HG03175 (cell line): ENCODE results near the gene GSG1L2.

ENCODE experiments used
- ATAC-seq: cut with Tn5 transposase; IDR thresholded peaks from one replicate; pipeline ENCODE4 v1.9.1; 2021; ENCODE audit warnings: mild to moderate bottlenecking, moderate library complexity; ENCODE audit not compliant: unreplicated experiment

GSG1L2 gene

DNA sequence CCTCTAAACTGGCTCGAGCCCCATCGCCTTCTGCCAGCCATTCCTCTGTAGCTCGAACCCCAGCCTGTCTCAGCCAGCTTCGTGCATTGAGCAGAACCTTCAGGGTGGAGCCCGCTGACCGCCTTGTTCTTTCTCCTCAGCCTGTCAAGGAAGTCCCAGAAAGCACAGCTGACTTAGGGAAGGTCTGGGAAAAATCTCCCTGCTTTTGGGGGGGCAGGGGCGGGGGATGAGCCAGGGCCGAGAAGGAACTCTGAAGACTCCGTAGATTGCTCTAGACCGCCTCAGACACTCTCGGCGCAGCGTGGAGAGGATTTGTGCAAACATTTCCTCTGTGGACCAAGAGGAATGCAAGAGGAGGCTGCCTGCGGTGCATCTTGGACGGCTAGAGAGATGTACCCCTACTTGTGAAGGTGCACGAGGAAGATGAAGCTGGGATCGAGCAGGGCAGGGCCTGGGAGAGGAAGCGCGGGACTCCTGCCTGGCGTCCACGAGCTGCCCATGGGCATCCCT, 3.8 kb upstream of the GSG1L2 start, which contains the start of gene GLP2R:
Gene GLP2R, plus strand, starts transcription at position 284 of the 510 bp plus-strand sequence. Its CDS starts 140 bp downstream, at position 424.
- ATAC-seq: no peak

DNA sequence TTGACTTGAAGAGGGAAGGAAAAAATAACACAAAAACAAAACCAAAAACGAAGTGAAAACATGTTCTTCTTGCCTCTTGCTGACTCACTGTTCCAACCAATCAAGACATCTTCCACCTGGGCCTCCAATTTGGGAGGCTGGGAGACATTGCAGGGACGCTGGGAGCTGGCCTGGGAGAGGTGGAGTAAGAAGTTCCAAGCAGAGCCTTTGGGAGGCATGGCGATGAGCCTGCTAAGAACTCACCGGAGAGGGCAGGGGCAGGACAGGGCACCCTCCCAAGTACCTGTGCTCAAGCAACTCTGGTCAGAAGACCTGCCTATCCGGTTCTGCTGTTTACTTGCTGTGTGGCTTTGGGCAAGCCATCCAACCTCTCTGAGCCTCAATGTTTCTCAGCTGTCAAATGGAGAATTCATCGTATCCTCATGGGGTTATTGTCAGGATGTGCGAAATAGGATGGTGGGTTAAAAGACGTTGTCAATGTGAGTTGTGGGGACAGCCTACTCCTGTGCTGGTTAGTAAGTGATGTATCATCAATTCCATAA, 3.0 kb upstream of the GSG1L2 start:
- ATAC-seq: no peak

DNA sequence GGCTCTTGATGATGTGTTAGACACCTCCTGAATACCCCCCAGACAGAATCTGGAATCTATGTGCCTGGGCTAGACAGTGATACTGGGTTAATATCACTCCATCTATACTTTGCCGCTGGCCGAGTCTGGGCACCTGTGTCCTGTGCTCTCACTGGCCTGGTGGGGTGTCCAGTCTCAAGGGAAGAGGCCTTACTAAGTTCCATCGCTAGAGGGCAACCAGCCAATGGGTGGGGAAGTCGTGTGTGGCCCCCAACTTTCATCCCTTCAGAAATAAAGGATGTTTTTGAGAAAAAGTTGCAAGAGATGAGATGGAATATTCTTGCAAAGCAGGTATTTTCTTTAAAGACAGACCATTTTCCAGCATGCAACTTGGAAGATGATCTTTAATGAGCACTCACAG, 2.2 kb upstream of the GSG1L2 start:
- ATAC-seq: no peak

DNA sequence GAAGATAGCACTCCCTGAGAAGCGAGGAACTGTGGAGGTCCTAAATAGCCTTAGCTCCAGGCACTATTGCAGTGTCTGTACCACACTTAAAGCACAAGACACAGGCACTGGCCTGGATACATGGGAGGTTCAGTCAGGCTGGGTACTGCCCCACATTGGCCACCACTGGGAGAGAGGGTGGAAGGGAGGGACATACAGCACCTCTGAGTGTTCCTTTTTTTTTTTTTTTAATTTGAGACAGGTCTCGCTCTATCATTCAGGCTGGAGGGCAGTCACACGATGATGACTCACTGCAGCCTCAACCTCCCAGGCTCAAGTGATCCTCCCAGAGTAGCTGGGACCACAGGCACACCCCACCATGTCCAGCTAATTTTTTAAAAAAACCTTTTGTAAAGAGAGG, 1.4 kb downstream of the GSG1L2 start:
- ATAC-seq: no peak

DNA sequence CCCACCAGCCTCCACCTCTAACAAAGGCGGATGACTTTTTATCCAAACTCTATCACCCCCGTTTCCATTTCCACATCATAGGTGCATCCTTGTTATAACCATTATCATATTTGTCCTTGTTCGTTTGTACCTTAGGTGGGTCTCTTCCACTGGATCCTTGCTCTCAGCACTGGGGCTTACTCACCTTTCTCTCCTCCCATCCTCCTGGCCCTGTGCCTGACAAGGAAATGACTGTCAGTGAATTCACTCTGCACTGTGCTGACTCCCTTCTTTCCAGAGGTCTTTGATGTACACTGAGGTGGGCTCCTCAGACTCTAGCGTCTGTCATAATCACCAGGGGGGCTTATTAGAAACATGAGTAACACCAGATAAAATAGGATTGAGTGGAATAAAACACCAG, 3.1 kb downstream of the GSG1L2 start:
- no peak for ATAC-seq

DNA sequence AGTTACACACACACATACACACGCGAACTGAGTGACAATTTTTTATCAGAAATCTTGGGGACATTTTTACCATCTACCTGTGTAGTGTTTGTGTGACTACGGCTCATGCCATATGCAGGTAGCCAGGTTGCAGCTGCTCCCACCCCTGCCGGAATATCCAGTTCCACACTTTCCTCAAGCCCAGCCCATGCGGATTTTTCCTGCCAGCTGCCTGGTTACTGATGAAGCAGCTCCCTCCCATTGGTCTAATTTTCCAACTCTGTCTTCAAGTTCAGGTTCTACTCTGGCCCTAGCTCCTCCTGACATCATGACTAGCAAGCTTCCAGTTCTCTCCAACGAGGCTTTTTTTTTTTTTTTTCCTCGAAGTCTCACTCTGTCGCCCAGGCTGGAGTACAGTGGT, 4.8 kb downstream of the GSG1L2 start:
- ATAC-seq: no peak

DNA sequence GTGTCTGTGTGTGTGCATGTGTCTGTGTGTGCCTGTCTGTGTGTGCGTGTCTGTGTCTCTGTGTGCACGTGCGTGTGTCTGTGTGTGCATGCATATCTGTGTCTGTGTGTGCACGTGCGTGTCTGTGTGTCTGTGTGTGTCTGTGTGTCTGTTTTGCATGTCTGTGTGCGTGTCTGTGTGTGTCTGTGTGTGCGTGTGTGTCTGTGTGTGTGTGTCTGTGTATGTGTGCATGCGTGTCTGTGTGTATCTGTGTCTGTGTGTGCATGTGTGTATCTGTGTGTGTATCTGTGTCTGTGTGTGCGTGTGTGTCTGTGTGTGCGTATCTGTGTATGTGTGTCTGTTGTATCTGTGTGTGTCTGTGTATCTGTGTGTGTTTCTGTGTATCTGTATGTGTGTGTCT, 5.4 kb downstream of the GSG1L2 start:
- ATAC-seq: no peak

DNA sequence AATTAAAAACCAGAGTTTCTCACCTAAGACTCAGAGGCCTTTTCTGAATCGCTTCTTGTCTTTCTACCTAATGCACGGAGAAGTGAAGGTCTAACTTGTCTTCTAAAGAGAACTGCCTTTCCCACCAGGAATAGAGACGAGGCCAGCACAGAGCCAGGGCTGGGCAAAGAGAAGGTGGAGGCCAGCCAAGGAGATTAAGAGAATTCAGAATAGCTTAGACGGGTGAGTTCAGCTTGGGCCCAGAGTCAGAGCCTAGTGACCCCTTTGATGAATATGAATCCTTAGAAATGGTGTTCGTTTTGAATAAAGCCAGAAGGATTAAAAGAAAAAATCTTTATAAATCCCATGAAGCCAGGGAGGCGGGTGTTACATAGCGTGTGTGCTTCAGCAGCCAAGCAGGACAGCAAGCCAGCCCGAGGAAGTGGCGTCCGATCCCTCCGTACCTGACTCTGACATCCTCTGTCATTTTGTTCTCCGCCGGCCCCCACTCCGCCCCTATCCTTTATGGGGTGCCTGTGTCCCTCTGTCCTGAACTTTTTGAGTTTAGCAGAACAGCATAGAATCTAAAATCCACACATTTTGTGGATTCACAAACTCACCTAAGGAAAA, 7.4 kb downstream of the GSG1L2 start:
- no peak for ATAC-seq

DNA sequence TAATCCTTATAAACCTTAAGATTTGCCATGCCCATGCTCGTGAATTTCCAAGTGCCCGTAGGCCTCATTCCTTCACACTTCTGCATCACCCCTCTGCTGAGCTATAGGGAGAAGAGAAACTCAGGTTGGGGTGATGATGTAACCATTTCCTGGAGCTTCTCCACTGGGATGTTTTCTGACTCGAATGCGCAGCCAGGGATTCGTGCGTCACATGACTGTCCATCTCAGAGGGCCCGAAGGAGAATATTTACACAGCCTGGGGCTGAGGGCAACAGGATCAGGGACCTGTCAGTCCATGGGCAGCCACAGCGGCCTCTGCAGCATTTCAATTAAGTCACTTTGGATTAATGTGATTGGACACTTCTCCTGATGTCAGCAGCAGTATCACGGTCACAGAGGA, 8.7 kb downstream of the GSG1L2 start:
- ATAC-seq: no peak

DNA sequence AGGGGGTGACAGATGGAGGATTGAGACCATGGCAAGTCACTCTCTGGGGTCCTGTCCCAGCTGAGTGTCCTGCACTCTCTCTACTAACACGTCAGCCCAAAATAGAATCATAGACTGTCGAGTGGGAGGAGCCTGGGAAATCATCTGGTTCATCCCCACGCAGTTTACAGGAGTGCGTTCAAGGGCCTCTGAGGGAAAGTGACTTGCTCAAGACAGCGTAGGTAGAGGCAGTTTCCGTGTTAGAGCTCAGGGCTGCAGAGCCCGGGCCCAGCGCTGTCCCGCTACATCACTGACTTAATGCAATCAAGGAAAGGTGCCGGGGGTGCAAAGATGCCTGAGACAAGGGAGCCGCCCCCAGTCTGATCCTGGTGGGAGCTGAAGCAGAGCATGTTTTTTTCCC, 10.3 kb downstream of the GSG1L2 start:
- ATAC-seq: no peak

DNA sequence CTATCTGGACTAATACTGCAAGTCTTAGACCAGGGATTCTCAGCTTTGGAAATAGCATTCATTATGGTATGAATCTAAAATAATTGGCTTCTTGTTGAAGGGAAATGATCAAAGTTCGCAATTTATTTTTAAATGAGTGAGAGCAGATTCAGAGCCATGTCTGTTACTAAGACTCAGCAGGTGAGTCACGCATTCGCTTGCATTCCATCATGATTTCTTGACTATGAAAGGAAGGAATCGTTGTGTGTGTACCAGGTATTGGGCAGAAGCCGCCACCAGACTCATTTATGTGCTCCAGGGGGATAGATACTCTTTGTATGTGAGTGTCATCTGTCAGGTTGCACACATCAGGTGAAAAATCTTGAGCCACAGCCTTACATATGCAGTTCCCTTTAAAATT, 10.8 kb downstream of the GSG1L2 start:
- no peak for ATAC-seq

DNA sequence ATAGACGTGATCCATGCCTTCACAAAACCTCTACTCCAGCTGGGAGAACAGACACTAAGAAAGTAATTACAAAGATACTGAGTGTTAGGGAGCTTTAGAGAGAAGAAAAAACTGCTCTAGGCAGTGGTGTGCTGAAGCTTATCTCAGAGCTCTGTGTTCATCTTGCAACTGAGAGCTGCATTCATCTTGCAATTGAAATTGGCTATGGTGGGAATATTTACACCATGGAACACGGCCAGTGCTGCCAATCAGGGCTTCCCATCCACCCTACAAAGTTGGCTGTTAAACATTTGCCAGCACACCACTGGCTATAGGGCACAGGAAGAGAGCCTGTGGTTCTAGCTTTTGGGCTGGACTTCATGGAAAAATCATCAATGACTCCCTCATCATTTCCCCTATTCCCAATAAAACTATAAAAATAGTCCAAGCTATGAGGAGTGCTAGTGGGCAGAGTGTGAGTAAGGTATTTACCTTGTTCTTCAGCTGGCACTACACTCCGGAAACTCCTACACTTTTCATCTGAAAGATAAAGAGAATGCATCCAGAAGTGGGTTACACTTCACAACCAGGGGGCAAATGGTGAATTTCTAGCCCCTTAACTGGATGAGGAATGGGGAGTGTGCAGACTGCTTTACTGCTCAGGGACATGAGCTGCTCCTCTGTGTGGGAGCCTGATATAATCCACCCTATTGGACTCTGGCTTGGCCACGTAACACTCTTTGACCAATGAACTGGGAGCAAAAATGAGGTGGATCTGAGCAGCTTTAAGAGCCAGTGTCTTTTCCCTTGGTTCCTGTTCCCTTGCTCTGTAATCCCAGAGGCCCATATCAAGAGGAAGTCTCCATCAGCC, 11.6 kb downstream of the GSG1L2 start:
- no peak for ATAC-seq

DNA sequence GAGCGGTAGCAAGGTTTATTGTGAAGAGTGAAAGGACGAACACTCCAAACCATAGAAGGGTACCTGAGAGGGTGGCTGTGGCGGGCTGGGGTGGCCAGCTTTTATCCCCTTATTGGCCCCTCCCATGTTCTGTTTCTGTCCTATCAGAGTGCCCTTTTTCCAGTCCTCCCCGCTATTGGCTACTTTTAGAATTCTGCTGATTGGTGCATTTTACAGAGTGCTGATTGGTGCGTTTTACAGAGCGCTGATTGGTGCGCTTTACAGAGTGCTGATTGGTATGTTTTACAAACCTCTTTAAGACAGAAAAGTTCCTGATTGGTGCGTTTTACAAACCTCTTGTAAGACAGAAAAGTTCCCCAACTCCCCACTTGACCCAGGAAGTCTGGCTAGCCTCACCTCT, 12.5 kb downstream of the GSG1L2 start:
- no peak for ATAC-seq

DNA sequence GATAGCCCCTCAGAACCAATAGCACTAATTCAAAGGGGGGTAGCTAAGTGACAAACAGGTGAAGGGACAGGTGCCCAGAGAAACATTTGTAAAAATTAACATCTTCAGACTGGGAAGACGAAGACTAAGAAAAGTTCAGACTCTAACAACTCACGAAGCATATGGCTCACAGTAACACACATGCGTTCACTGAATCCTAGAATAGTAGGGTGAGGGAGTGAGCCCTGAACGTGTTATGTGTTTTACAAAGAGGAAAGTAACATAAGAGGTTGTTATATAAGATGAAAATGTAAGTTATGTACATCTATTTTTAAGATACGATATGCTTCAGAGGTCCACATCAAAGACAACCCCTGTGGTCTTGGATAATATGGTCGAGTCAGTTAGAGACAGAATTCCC, 15.2 kb downstream of the GSG1L2 start:
- ATAC-seq: no peak

DNA sequence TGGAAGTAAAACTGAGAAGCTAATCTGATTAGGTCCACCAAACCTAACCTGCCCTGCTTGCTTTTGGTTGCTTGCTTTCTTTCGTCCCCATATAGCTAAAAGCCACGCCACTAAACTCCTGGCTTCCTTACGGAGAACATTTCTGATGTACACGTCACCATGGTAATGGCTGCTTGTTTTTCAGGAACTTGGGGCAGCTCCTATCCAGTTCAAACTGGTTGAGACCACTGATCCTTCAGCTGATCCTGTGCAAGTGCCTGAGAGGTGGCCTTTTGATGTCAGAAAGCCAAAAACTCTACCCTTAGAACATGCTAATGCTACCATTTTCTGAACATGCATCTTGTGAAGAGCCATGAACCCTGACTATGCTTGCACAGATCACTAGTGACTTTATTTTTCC, 16.1 kb downstream of the GSG1L2 start:
- no peak for ATAC-seq

DNA sequence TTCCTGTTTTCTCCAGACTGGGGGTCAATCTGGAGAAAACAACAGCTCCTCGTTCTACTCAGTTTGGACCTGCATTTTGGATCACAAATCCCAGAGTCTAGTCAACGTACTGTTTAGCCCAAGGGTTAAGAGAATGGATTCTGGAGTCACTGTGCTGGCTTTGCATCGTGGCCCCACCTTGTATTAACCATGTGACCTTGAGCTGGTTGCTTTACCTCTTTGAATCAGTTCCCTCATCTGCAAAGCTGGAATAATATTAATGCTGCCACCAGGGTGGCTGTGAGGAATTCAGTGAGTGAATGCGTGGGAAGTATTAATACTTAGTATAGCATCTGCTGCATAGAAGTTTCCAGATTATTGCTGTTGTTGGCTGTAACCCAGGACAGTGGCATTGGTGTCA, 19.2 kb downstream of the GSG1L2 start:
- no peak for ATAC-seq

DNA sequence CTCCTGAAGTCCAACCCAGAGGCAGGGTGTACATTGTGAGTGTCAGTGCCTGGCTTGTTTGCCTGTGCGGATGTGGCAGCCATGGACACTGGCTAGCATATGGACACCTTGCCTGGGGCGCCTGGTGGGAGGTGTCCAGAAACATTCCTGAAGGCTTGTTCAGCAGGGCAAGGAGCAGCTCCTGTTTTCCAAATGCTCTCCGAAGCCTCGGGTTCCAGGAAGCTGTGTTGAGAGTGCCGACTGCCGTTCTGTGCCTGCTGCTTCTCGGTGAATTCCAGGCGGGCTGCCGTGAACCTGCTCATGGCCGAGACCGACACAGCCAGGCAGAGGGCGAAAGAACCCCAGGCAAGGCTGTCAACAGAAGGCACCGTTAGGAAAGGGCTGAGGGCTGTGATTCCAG, 19.6 kb downstream of the GSG1L2 start:
- no peak for ATAC-seq

DNA sequence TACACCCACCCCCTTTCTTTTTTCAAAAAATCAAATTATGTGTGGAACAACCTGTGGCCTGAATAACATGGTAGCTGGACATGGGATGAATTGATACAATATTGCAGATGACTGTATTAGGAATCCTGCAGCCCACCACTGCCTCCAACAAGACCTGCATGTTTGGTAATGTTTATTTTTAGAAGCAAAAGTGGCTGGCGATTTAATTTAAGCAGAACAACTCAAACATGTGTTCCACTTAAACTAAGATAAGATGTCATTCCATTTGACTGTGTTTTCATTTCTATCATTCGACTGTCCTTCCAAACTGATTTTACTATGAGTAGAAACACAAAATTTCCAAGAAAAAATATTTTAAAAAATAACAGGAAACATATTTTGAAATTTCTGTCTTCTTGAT, 20.4 kb downstream of the GSG1L2 start:
- ATAC-seq: no peak

DNA sequence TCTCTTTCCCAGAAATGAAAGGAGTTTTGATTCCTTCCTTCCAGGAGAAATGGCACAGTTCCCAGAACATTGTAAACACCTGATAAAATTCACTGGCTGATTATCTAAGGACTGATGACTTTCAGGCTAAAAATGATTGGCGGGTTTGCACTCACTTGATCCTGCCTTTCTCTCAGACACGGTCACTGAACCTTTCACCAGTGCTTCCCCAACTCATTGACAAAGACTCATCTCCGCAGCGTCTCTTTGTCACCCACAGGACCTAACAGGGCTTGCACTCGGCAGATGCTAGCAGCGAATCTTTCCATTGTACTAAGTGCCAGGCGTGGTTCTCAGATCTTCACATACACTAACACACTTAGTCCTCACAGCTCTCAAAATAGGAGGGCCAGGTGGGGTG, 23.2 kb downstream of the GSG1L2 start:
- ATAC-seq: no peak

DNA sequence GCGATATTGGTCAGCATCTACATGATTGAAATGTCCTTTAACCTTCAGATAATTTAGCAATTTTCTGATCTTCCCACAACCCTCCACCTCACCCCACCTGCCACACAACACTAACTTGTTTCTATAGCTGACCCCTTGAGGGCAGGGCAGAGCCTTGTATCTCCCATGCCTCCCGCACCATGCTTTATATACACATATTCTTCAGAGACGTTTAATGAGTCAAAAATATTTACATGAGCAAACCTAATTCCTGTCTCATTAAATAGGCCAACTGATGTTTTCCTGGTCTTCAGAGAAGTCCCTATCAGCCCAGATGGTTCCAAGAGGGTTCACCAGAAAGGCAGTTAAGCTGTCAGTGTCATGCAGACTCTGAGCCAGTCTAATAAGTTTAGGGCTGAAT, 23.9 kb downstream of the GSG1L2 start:
- ATAC-seq: no peak

DNA sequence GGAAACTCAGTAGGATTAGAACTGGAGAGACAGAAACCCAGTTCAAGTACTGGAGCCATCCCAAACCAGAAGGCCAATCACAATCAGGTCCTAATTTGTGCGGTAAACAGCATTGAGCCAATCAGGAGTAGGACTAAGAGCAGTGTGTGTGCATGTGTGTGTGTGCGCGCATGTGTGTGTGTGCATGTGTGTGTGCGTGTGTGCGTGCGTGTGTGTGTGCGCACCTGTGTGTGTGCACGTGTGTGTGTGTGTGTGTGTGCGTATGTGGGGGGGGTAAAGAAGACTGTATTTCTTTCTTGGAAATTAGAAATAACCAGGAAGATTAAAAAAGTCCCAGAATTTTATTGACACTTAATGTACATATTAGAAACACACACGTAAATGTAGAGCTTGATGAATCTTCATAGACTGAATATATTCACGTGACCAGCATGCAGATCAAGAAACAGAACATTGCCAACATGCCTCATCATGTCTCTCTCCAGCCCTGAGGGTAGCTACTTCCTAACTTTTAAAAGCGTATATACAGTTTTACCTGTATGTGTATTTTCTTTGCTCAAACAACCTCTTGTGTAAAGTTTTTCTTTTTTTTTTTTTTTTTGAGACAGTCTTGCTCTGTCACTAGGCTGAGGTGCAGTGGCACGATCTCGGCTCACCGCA, 29.6 kb downstream of the GSG1L2 start:
- no peak for ATAC-seq
